HepG2 (cell line): ENCODE results near the gene AMBRA1. TPM values are rescaled to one million over a fixed set of nuclear protein-coding genes. Genes with fewer than 3 reads are reported as not detected.

Experiments used
- ATAC-seq: fragments of 200-7000 bp; cut with Tn5 transposase; 3 replicates; pipeline ENCODE4 v1.9.1; 2020; ENCODE audit warnings: mild to moderate bottlenecking, moderate library complexity
- BruUV-seq: library from RNA; stranded (reverse); fragments of 400-500 nt; replicated peaks from 2 replicates; lab custom pipeline; 2021; lab: Mats Ljungman, UMichigan
- CTCF ChIA-PET: fragments of 300-600 bp; formaldehyde crosslinking; extraction: SDS; loops from one replicate; lab custom pipeline; 2021; ENCODE audit warnings: low total read pairs, inconsistent platforms, low intra/inter-chr PET ratio; lab: Yijun Ruan, JAX
- POLR2A ChIA-PET: fragments of 350-600 bp; sonication (Branson Sonifier 250); formaldehyde crosslinking; loops from one replicate; lab custom pipeline; 2020; ENCODE audit warnings: antibody characterized with exemption, inconsistent platforms; lab: Yijun Ruan, JAX
- DNase-seq: peaks from one replicate; pipeline ENCODE4 v3.0.0-alpha.2; 2015; ENCODE audit warnings: low spot score
- FAIRE-seq: peaks from 3 replicates; lab custom pipeline; 2011; peaks lifted over from hg19 to GRCh38; lab: Jason Lieb, UNC
- H2AFZ ChIP-seq: one replicate; pipeline ENCODE4 v1.6.1; 2011; ENCODE audit warnings: low read length, inconsistent platforms
- H3K27ac ChIP-seq: fragments of 300-600 bp; 3 replicates; pipeline ENCODE4 v1.8.0; 2011; ENCODE audit warnings: mixed run types, mild to moderate bottlenecking, mixed read lengths, low read length, inconsistent platforms; ENCODE audit not compliant: insufficient read depth; ENCODE audit errors: extremely low read length
- H3K27me3 ChIP-seq, 2 experiments: fragments of 200-600 bp in 1 of 2; 2 replicates in 1 of 2; 3 replicates in 1 of 2; pipeline versions ENCODE4 v1.6.0 to v1.8.0; 2011; ENCODE audit warnings: low read length in 2 of 2, mild to moderate bottlenecking in 2 of 2, moderate library complexity in 2 of 2, inconsistent platforms in 1 of 2; ENCODE audit not compliant: insufficient read depth in 2 of 2, control insufficient read depth in 1 of 2
- H3K36me3 ChIP-seq, 2 experiments: fragments of 200-600 bp in 1 of 2; replicated peaks in 1 of 2; 2 replicates in 1 of 2; 3 replicates in 1 of 2; pipeline versions ENCODE4 v1.5.1 to v1.8.0; 2011; ENCODE audit warnings: low read length in 2 of 2, inconsistent platforms in 1 of 2; ENCODE audit not compliant: insufficient read depth in 2 of 2, control insufficient read depth in 1 of 2
- H3K4me1 ChIP-seq: 2 replicates; pipeline ENCODE4 v1.5.1; 2012; ENCODE audit warnings: low read length, inconsistent platforms; ENCODE audit not compliant: insufficient read depth
- H3K4me2 ChIP-seq: 2 replicates; pipeline ENCODE4 v1.6.0; 2011; ENCODE audit warnings: low read depth, low read length, inconsistent platforms
- H3K4me3 ChIP-seq, 3 experiments: fragments of 200-600 bp in 1 of 3; sonication (generic), shearing (Covaris generic) in 1 of 3; replicated peaks in 1 of 3; 2 replicates each; pipeline ENCODE4 v1.5.1; 2011 to 2016; ENCODE audit warnings: low read length in 3 of 3, inconsistent platforms in 2 of 3, low read depth in 2 of 3, mild to moderate bottlenecking in 2 of 3, control low read depth in 1 of 3, mixed read lengths in 1 of 3; ENCODE audit not compliant: insufficient read depth in 1 of 3
- H3K79me2 ChIP-seq: one replicate; pipeline ENCODE4 v1.6.1; 2011; ENCODE audit warnings: low read length, inconsistent platforms; ENCODE audit not compliant: insufficient read depth
- H3K9ac ChIP-seq: 2 replicates; pipeline ENCODE4 v1.6.0; 2011; ENCODE audit warnings: mild to moderate bottlenecking, low read depth, low read length, inconsistent platforms; ENCODE audit not compliant: insufficient read depth
- H3K9me3 ChIP-seq: 2 replicates; pipeline ENCODE4 v1.5.1; 2012; ENCODE audit warnings: mild to moderate bottlenecking, low read length
- H4K20me1 ChIP-seq: 2 replicates; pipeline ENCODE4 v1.6.0; 2011; ENCODE audit warnings: inconsistent platforms, mild to moderate bottlenecking, low read length, moderate library complexity; ENCODE audit not compliant: insufficient read depth
- CREBL2 ChIP-seq: sonication (generic); formaldehyde crosslinking; IDR thresholded peaks from 2 replicates; pipeline ENCODE4 v1.8.1; 2023; ENCODE audit warnings: missing genetic modification reagents, mild to moderate bottlenecking, borderline replicate concordance
- PAXIP1 ChIP-seq: sonication (generic); formaldehyde crosslinking; conservative IDR thresholded peaks from 2 replicates; pipeline ENCODE4 v1.4.0; 2020; ENCODE audit warnings: mild to moderate bottlenecking, missing genetic modification reagents, moderate library complexity
- ZKSCAN5 ChIP-seq: sonication (generic); formaldehyde crosslinking; IDR thresholded peaks from 2 replicates; pipeline ENCODE4 v1.5.1; 2020; ENCODE audit warnings: mild to moderate bottlenecking, missing genetic modification reagents
- ZNF160 ChIP-seq: sonication (generic); formaldehyde crosslinking; IDR thresholded peaks from 2 replicates; pipeline ENCODE4 v1.8.0; 2022; ENCODE audit warnings: mild to moderate bottlenecking, inconsistent platforms, missing genetic modification reagents
- ZNF264 ChIP-seq: sonication (generic); formaldehyde crosslinking; IDR thresholded peaks from 2 replicates; pipeline ENCODE4 v1.4.0; 2020; ENCODE audit warnings: missing genetic modification reagents
- ZNF660 ChIP-seq: sonication (generic); formaldehyde crosslinking; IDR thresholded peaks from 2 replicates; pipeline ENCODE4 v1.5.1; 2020; ENCODE audit warnings: mild to moderate bottlenecking, low read depth, missing genetic modification reagents, borderline replicate concordance
- ZNF746 ChIP-seq: sonication (generic); formaldehyde crosslinking; IDR thresholded peaks from 2 replicates; pipeline ENCODE4 v1.8.0; 2022; ENCODE audit warnings: mild to moderate bottlenecking, missing genetic modification reagents
- WGBS: methylation state at CpG from one replicate; pipeline ENCODE4 v1.1.6; 2017; ENCODE audit warnings: low lambda C conversion rate; 5-methylcytosine and 5-hydroxymethylcytosine counted together
- in situ Hi-C: cut with HindIII; loops from 2 replicates; pipeline ENCODE4 v1.10.0; 2017; ENCODE audit warnings: low pct_unique_long_range_greater_than_20kb; ENCODE audit not compliant: extremely low pct_ligation_motif_present
- intact Hi-C: fragments of 100-400 bp; cut with micrococcal nuclease; formaldehyde crosslinking; loops from one replicate; pipeline ENCODE4 v1.10.0; 2022; ENCODE audit not compliant: unreplicated experiment
- polyA plus RNA-seq, 8 experiments: library from polyadenylated mRNA; depleted of rRNA in 3 of 8; stranded (reverse) in 7 of 8; unstranded in 1 of 8; fragments of >200 nt; fragmentation: Illumina TruSeq in 4 of 8; extraction: Trizol in 4 of 8; gene quantifications; 2 replicates each; pipeline versions ENCODE4 v1.2.1 to v1.2.3, GENCODE V29; 2011 to 2016; ENCODE audit warnings: low read depth in 4 of 8, missing spikeins in 1 of 8, mixed read lengths in 1 of 8; ENCODE audit not compliant: insufficient read depth in 1 of 8
- total RNA-seq, 5 experiments: library from RNA; depleted of rRNA; stranded (reverse); fragments of >200 nt; fragmentation: Illumina TruSeq; extraction: Trizol; gene quantifications; 2 replicates each; pipeline ENCODE4 v1.2.3, GENCODE V29; 2016; ENCODE audit warnings: low read depth in 1 of 5

AMBRA1 gene
- total and polyA plus RNA-seq, 2 of the 13 experiments (the other 11 are each of a cell fraction or from before 2014, with no cell fraction given): 15.7 to 26.0 TPM

- Histone ChIP-seq H3K27me3 (no peaks in the 10 kb centered on the region), H3K9me3 (no peaks in the 10 kb centered on the region), H3K9ac (no peak overlapping the region), H3K27ac (no peak overlapping the region), H4K20me1 (no peaks in the 10 kb centered on the region), H3K4me2 (no peak overlapping the region), H3K4me3 (no peak overlapping the region), H3K4me1 (peaks cover 31% of the 10 kb centered on the region)
- no peak for DNase-seq
- intact Hi-C loops (no loop called here), in situ Hi-C loops (no loop called here)
- 96% methylated on average over 6 of the region's 6 CpGs for WGBS
- CTCF ChIA-PET: no interaction called here
- no peak for ATAC-seq
- no peak for FAIRE-seq
- no peak for TF ChIP-seq ZNF264 (CRISPR knock-in tag)
- no peak for TF ChIP-seq CREBL2 (CRISPR knock-in tag)
- no peak for TF ChIP-seq ZNF160 (CRISPR knock-in tag)
- TF ChIP-seq ZKSCAN5 (CRISPR knock-in tag): no peak
- TF ChIP-seq ZNF746 (CRISPR knock-in tag): no peak
- no peak for TF ChIP-seq PAXIP1
- TF ChIP-seq ZNF660: no peak
- TF ChIP-seq, all 625 proteins: peak for 0
- Histone ChIP-seq H2AFZ (no peak overlapping the region), H3K36me3 (peaks cover 12 to 51% of the 10 kb centered on the region in 2 experiments), H3K79me2 (peaks cover 17% of the 10 kb centered on the region)
- no TSS peak for BruUV-seq
- POLR2A ChIA-PET: no interaction called here
Observed at GRCh38 chr11:46628961-46629360, 35.1 kb upstream of the AMBRA1 start.
